Endothelial cell (in vitro differentiated cells): ENCODE measurements around the gene ANO2. TPM values are rescaled to one million over a fixed set of nuclear protein-coding genes. Genes with fewer than 3 reads are reported as not detected.

Source experiments
- DNase-seq: peaks from one replicate; pipeline ENCODE4 v3.0.0; 2021; ENCODE audit warnings: low spot score
- H3K27ac Mint-ChIP-seq: one replicate; pipeline ENCODE4 v1.8.0; 2021; ENCODE audit warnings: mixed read lengths, inconsistent platforms; ENCODE audit not compliant: unreplicated experiment
- H3K27me3 Mint-ChIP-seq: one replicate; pipeline ENCODE4 v1.8.0; 2021; ENCODE audit warnings: mild to moderate bottlenecking, moderate library complexity, mixed read lengths, inconsistent platforms; ENCODE audit not compliant: unreplicated experiment
- H3K36me3 Mint-ChIP-seq: one replicate; pipeline ENCODE4 v1.8.0; 2021; ENCODE audit warnings: mild to moderate bottlenecking, low read depth, mixed read lengths, inconsistent platforms; ENCODE audit not compliant: unreplicated experiment
- H3K4me1 Mint-ChIP-seq: one replicate; pipeline ENCODE4 v1.8.0; 2021; ENCODE audit warnings: mild to moderate bottlenecking, mixed read lengths, inconsistent platforms; ENCODE audit not compliant: unreplicated experiment
- H3K4me3 Mint-ChIP-seq: one replicate; pipeline ENCODE4 v1.8.0; 2021; ENCODE audit warnings: mild to moderate bottlenecking, mixed read lengths, inconsistent platforms; ENCODE audit not compliant: unreplicated experiment
- H3K9me3 Mint-ChIP-seq: one replicate; pipeline ENCODE4 v1.8.0; 2021; ENCODE audit warnings: mixed read lengths, inconsistent platforms; ENCODE audit not compliant: unreplicated experiment
- CTCF ChIP-seq: fragments of 200-600 bp; sonication (generic); IDR thresholded peaks from one replicate; pipeline ENCODE4 v1.5.0; 2021; ENCODE audit warnings: antibody characterized with exemption; ENCODE audit not compliant: unreplicated experiment
- total RNA-seq: library from RNA; stranded (reverse); fragmentation: NEBNext Ultra II Directional; extraction: Animal tissue kit (Norgen Biotek cat#: 25700); gene quantifications from one replicate; pipeline ENCODE4 v1.2.1, GENCODE V29; 2021; ENCODE audit not compliant: unreplicated experiment

Gene ANO2
- total RNA-seq, 1 donor from 2014 or later, result 4.5 TPM

DNA sequence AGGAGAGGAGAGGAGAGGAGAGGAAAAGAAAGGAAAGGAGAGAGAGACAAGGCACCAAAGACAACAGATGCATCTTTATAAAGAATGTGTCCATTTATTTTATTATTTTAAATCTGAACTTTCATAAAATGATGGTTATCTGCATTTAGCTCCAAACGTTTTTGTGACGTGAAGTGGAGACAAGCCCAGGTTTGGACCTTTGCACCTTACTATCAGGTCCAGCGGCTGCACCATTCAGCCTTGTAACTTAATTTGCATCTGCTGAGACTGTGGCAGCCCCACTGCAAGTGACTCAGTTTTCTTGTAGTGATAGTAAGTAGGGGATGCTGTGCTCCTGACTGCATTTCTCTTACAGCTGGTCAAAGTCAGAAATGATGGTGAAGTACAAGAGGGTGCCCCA, 382.5 kb downstream of the ANO2 start:
- Mint-ChIP-seq H3K4me1 (peaks cover 2% of the 10 kb centered on the region), H3K4me3 (no peak overlapping the region), H3K9me3 (no peaks in the 10 kb centered on the region), H3K27me3 (peaks cover 5% of the 10 kb centered on the region), H3K27ac (no peak overlapping the region), H3K36me3 (peaks cover 5% of the 10 kb centered on the region)
- no peak for TF ChIP-seq CTCF
- DNase-seq, result no peak

DNA sequence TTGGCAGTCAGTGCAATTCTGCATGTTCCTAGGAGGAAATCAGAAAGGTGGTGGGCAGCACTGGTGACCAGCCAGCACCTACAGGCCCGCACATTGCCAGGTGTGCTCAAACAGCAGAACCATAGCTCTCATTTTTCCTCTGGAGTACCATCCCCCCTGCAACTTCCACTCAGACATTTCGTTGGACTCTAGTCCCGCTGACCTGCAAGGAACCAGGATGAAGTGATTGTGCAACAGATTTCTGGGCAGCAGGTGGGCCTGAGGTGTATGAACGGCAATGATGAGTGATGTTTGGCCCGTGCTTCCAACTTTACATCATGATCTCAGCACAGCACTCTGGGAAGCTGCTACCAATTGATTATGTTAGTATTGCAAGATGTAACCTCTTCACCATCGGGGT, 383.2 kb downstream of the ANO2 start:
- H3K27me3 Mint-ChIP-seq, result peaks cover 5% of the 10 kb centered on the region
- no peak overlapping the region for H3K27ac Mint-ChIP-seq
- DNase-seq, result no peak
- H3K4me3 Mint-ChIP-seq, result no peak overlapping the region
- TF ChIP-seq CTCF, result no peak
- H3K9me3 Mint-ChIP-seq, result no peaks in the 10 kb centered on the region
- peaks cover 2% of the 10 kb centered on the region for H3K4me1 Mint-ChIP-seq
- H3K36me3 Mint-ChIP-seq, result peaks cover 5% of the 10 kb centered on the region

DNA sequence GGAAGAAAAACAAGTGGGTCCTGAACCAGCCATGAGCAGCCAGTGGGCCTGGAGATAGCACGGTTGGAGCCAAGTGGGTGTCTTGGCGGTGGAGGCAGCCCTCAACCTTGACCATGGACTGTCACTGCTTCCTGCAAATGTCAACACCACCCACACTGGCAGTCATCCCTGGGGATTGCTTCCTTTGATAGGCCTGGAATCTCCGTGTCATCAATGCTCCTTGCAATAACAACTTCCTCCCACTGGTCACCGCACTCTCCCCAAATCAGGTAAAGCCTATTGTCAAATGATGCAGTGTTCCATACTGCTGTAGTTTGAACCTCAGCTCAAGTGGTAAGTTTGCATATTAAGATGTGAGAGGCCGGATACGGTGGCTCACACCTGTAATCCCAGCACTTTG, 384.0 kb downstream of the ANO2 start:
- no peak for TF ChIP-seq CTCF
- no peak overlapping the region for H3K27ac Mint-ChIP-seq
- peaks cover 5% of the 10 kb centered on the region for H3K36me3 Mint-ChIP-seq
- DNase-seq, result no peak
- peaks cover 5% of the 10 kb centered on the region for H3K27me3 Mint-ChIP-seq
- peaks cover 2% of the 10 kb centered on the region for H3K4me1 Mint-ChIP-seq
- H3K4me3 Mint-ChIP-seq, result no peak overlapping the region
- no peaks in the 10 kb centered on the region for H3K9me3 Mint-ChIP-seq

GRCh38 chr12:5560265-5560664, 384.8 kb downstream of the ANO2 start:
- H3K36me3 Mint-ChIP-seq, result peaks cover 5% of the 10 kb centered on the region
- no peaks in the 10 kb centered on the region for H3K9me3 Mint-ChIP-seq
- no peak overlapping the region for H3K4me3 Mint-ChIP-seq
- no peak for TF ChIP-seq CTCF
- peaks cover 3% of the 10 kb centered on the region for H3K27me3 Mint-ChIP-seq
- no peak for DNase-seq
- H3K4me1 Mint-ChIP-seq, result peaks cover 2% of the 10 kb centered on the region
- H3K27ac Mint-ChIP-seq, result no peak overlapping the region

DNA sequence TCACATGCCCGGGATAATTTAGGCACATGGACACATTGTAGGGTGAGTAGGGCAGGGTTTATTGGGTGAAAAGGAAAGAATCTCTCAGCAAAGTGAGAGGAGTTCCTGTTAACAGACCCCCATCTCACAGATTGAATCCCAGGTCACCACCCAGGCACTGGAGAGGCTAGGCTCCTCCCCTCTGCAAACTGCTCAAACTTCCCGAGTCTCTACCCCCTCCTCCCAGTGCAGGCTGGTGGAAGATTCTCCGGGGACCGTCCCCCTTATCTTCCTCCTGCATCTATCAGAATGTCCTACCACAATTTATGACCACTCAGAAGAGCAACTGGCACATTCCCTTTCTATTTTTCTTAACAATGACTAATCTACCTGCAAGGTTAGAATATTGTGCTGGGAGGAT, 387.2 kb downstream of the ANO2 start:
- Mint-ChIP-seq H3K27ac (no peak overlapping the region), H3K4me1 (peaks cover 12% of the 10 kb centered on the region), H3K4me3 (no peak overlapping the region), H3K9me3 (no peaks in the 10 kb centered on the region), H3K27me3 (no peaks in the 10 kb centered on the region), H3K36me3 (no peaks in the 10 kb centered on the region)
- DNase-seq, result no peak
- no peak for TF ChIP-seq CTCF
